Astrocyte (in vitro differentiated cells and primary cell): ENCODE results near the gene RALGPS2.

Source experiments
- EZH2 ChIP-seq: IDR thresholded peaks from 2 replicates; pipeline ENCODE4 v1.6.1; 2012; ENCODE audit warnings: mild to moderate bottlenecking, low read length, inconsistent platforms; ENCODE audit not compliant: insufficient read depth
- TF ChIP-seq, protein P1 (sequence below): IDR thresholded peaks from 2 replicates; pipeline ENCODE4 v1.5.1; 2011; ENCODE audit warnings: low read depth, mild to moderate bottlenecking, inconsistent platforms, low read length, moderate library complexity; ENCODE audit not compliant: insufficient read depth

DNA sequence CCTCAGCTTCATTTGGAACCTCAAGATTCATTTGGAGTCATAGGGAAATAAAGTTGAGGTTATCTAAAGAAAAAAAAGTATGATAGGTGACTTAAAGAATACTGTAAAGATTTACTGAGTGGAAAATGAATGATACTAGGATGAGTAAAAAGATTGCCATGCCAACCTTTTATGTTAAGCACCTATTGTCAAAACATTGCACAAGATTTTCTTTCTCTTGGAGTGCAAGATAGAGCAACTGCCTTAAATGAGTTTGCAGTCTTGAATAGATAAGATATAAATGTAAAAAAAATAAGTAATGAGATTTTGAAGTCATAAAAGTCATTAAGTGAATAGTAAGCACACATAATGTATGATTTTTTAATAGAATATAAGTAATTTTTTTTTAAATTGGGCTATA is 150.9 kb downstream of the RALGPS2 start:
- TF ChIP-seq, protein P1, sequence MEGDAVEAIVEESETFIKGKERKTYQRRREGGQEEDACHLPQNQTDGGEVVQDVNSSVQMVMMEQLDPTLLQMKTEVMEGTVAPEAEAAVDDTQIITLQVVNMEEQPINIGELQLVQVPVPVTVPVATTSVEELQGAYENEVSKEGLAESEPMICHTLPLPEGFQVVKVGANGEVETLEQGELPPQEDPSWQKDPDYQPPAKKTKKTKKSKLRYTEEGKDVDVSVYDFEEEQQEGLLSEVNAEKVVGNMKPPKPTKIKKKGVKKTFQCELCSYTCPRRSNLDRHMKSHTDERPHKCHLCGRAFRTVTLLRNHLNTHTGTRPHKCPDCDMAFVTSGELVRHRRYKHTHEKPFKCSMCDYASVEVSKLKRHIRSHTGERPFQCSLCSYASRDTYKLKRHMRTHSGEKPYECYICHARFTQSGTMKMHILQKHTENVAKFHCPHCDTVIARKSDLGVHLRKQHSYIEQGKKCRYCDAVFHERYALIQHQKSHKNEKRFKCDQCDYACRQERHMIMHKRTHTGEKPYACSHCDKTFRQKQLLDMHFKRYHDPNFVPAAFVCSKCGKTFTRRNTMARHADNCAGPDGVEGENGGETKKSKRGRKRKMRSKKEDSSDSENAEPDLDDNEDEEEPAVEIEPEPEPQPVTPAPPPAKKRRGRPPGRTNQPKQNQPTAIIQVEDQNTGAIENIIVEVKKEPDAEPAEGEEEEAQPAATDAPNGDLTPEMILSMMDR: no peak
- no peak for TF ChIP-seq EZH2
